Mucosa of descending colon (tissue), 3 donors: Measurements from ENCODE around the gene ZNF746. TPM values are rescaled to one million over a fixed set of nuclear protein-coding genes. Genes with fewer than 3 reads are reported as not detected.

Source experiments
- ATAC-seq: fragments of 200-7000 bp; cut with Tn5 transposase; one replicate; pipeline ENCODE4 v1.9.1; 2020; ENCODE audit warnings: mild to moderate bottlenecking, moderate library complexity
- DNase-seq, 3 donors: peaks; one replicate each; pipeline ENCODE4 v3.0.0-alpha.2; 2020
- H3K36me3 ChIP-seq: fragments of 200-600 bp; one replicate; pipeline ENCODE4 v1.8.0; 2021; ENCODE audit warnings: low read depth, mild to moderate bottlenecking
- H3K4me1 ChIP-seq: fragments of 200-600 bp; one replicate; pipeline ENCODE4 v1.8.0; 2021; ENCODE audit warnings: low read depth, mild to moderate bottlenecking
- H3K4me3 ChIP-seq: fragments of 200-600 bp; one replicate; pipeline ENCODE4 v1.8.0; 2021; ENCODE audit warnings: mild to moderate bottlenecking
- H3K9me3 ChIP-seq: fragments of 200-600 bp; one replicate; pipeline ENCODE4 v1.8.0; 2021; ENCODE audit warnings: mild to moderate bottlenecking
- intact Hi-C, 2 donors: fragments of 100-400 bp; cut with DNase I in 1 of 2; cut with micrococcal nuclease in 1 of 2; formaldehyde crosslinking; loops; one replicate each; pipeline versions ENCODE4 v1.11.0 to v1.11.1; 2022; cut with DNase I, micrococcal nuclease
- long read RNA-seq, 2 donors: library from polyadenylated mRNA; unstranded; transcript quantifications; one replicate each; pipeline ENCODE4 v2.0.0, GENCODE V29; 2019 to 2021
- total RNA-seq, 3 donors: library from RNA; stranded (reverse); fragmentation: NEBNext Ultra II Directional in 2 of 3; extraction: Animal tissue kit (Norgen Biotek cat#: 25700) in 2 of 3; gene quantifications; one replicate each; pipeline versions ENCODE4 v1.2.1 to v1.2.4, GENCODE V29; 2021 to 2023
- TF ChIP-seq, protein P1 (sequence below): fragments of 200-600 bp; IDR thresholded peaks from one replicate; pipeline ENCODE4 v1.8.0; 2022; ENCODE audit warnings: antibody characterized with exemption, mild to moderate bottlenecking
- donor health status: DM: no; HTN: no; CAD: no; lungs with moderate emphysema.
- donor health status: DM: no; HTN: no; CAD: no.
- donor health status: DM: no; HTN: yes; CAD: no.

Gene ZNF746
- 10 to 100 TPM; 10.8 to 22.0 (median 13.5) TPM for total RNA-seq
- long read RNA-seq, donor 1, partial matches to known transcripts, result 0 of 28 reads
- long read RNA-seq, donor 1, other reads (novel, unspliced or antisense), result 18 of 28 reads
- long read RNA-seq, donor 2, partial matches to known transcripts, result 0 of 3 reads
- long read RNA-seq, donor 2, other reads (novel, unspliced or antisense), result 3 of 3 reads

- Histone ChIP-seq H3K4me1 (peaks cover 5% of the 10 kb centered on the region), H3K9me3 (no peaks in the 10 kb centered on the region), H3K4me3 (peak within 1 kb of the TSS; percentile 83), H3K36me3 (peaks cover 6% of the 10 kb centered on the region)
- intact Hi-C loops, result no loop called here
- DNase-seq, result peak; percentile 87 to 90 (median 90)
- peak; percentile 97 for ATAC-seq
- TF ChIP-seq, protein P1, sequence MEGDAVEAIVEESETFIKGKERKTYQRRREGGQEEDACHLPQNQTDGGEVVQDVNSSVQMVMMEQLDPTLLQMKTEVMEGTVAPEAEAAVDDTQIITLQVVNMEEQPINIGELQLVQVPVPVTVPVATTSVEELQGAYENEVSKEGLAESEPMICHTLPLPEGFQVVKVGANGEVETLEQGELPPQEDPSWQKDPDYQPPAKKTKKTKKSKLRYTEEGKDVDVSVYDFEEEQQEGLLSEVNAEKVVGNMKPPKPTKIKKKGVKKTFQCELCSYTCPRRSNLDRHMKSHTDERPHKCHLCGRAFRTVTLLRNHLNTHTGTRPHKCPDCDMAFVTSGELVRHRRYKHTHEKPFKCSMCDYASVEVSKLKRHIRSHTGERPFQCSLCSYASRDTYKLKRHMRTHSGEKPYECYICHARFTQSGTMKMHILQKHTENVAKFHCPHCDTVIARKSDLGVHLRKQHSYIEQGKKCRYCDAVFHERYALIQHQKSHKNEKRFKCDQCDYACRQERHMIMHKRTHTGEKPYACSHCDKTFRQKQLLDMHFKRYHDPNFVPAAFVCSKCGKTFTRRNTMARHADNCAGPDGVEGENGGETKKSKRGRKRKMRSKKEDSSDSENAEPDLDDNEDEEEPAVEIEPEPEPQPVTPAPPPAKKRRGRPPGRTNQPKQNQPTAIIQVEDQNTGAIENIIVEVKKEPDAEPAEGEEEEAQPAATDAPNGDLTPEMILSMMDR, result peak; percentile 80
Measured at GRCh38 chr7:149497467-149498261, at the start of gene ZNF746. Gene ZNF746, minus strand, starts transcription at chr7:149497809. Its CDS starts 273 bp downstream, at chr7:149497536.

- H3K36me3 ChIP-seq, result peaks cover 17% of the 10 kb centered on the region
- intact Hi-C loops, result no loop called here
- TF ChIP-seq, protein P1, result no peak
- no peaks in the 10 kb centered on the region for H3K4me1 ChIP-seq
- DNase-seq, result no peak
- ATAC-seq, result no peak
- H3K4me3 ChIP-seq, result no peak overlapping the region
- H3K9me3 ChIP-seq, result no peaks in the 10 kb centered on the region
Measured at GRCh38 chr7:149547126-149547525, 49.5 kb upstream of the ZNF746 start.

GRCh38 chr7:149546331-149546730 lies 48.7 kb upstream of the ZNF746 start:
- ATAC-seq, result no peak
- no peak for DNase-seq
- Histone ChIP-seq H3K36me3 (peaks cover 9% of the 10 kb centered on the region), H3K4me1 (no peaks in the 10 kb centered on the region), H3K4me3 (no peak overlapping the region), H3K9me3 (peaks cover 5% of the 10 kb centered on the region)
- TF ChIP-seq, protein P1, result no peak
- intact Hi-C loops, result no loop called here

DNA sequence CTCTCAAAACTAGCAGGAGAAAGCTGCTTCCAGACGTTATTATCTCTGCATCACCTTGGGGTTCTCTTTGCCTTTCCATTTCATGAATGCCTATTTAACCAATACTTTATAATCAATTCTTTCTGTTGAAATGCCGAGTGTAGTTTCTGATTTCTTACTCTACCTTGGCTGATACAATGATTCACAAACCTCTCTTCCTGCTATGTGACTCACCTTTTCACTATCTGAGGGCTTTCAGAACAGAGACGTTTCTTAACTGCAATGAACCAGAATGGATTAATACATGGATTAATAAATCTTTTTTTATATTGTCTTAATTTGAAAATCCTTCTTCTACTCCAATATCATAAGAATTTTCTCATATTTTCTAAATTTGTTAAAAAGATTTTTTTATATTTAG lies 46.4 kb upstream of the ZNF746 start:
- TF ChIP-seq, protein P1, result no peak
- Histone ChIP-seq H3K36me3 (peaks cover 1% of the 10 kb centered on the region), H3K4me3 (no peak overlapping the region), H3K9me3 (peaks cover 17% of the 10 kb centered on the region), H3K4me1 (no peaks in the 10 kb centered on the region)
- ATAC-seq, result no peak
- DNase-seq, result no peak
- intact Hi-C loops, result no loop called here

GRCh38 chr7:149532654-149533053 lies 35.0 kb upstream of the ZNF746 start:
- intact Hi-C loops, result no loop called here
- no peaks in the 10 kb centered on the region for H3K36me3 ChIP-seq
- peaks cover 73% of the 10 kb centered on the region for H3K9me3 ChIP-seq
- TF ChIP-seq, protein P1, result no peak
- H3K4me1 ChIP-seq, result no peaks in the 10 kb centered on the region
- ATAC-seq (no peak), DNase-seq (no peak)
- no peak overlapping the region for H3K4me3 ChIP-seq
